ENCODE data around the gene ZNF654. TPM values are rescaled to one million over a fixed set of nuclear protein-coding genes. Genes with fewer than 3 reads are reported as not detected.
"Not testable (repeated sequence)": the region's sequence is repeated elsewhere in the genome, so short reads cannot be mapped to it uniquely, and the experiment has no call there.

Gene ZNF654
- total RNA-seq, 1 experiment from 2014 or later, result 5.0 TPM

GRCh38 chr3:88013592-88013991, 45.5 kb upstream of the ZNF654 start:
- no peaks in the 10 kb centered on the region for H3K36me3 ChIP-seq (ENCODE audit: low read depth, low read length)
- no peak overlapping the region for H3K27ac ChIP-seq (ENCODE audit: low read length)
- H3K4me1 ChIP-seq (ENCODE audit: insufficient read depth, low read length), result no peaks in the 10 kb centered on the region
- no peak overlapping the region for H2AFZ ChIP-seq (ENCODE audit: low read length)
- ChIA-PET POLR2A (ENCODE audit: unreplicated experiment) (interaction anchor here (0.6 kb wide), 2 partner anchors 9 to 65 kb away, joined by 3 to 5 read pairs; no protein-coding TSS in a partner anchor), CTCF (interaction anchor here (0.6 kb wide), 1 partner anchor 81 kb away, joined by 6 read pairs; no protein-coding TSS in a partner anchor)
- TF ChIP-seq EZH2 (IDR thresholded peaks at IDR 0.05; ENCODE audit: low read length, unreplicated experiment) (no peak), CTCF (conservative IDR thresholded peaks at IDR 0.05; ENCODE audit: low read depth, low read length) (no peak), EZH2phosphoT487 (IDR thresholded peaks at IDR 0.05; ENCODE audit: borderline replicate concordance, low read length) (no peak)
- DNase-seq (no peak), ATAC-seq (no peak)
- no peak overlapping the region for H3K4me2 ChIP-seq (ENCODE audit: low read length)
- no TSS peak for BruUV-seq (replicated peaks)
- intact Hi-C loops (cut with micrococcal nuclease), result no loop called here
- no peak overlapping the region for H3K4me3 ChIP-seq (ENCODE audit: low read length)
- no peaks in the 10 kb centered on the region for H3K79me2 ChIP-seq (ENCODE audit: low read length)
- no peak overlapping the region for H3K9ac ChIP-seq (ENCODE audit: low read length)
- H3K9me3 ChIP-seq (ENCODE audit: low read length), result no peaks in the 10 kb centered on the region
- no peaks in the 10 kb centered on the region for H4K20me1 ChIP-seq (ENCODE audit: low read length)
- H3K27me3 ChIP-seq (ENCODE audit: low read length), result no peaks in the 10 kb centered on the region
- no peaks in the 10 kb centered on the region for H3K9me2 ChIP-seq (replicated peaks; ENCODE audit: low read length)
- no peaks in the 10 kb centered on the region for H3F3A ChIP-seq (ENCODE audit: low read length, unreplicated experiment)

GRCh38 chr3:88015656-88016055, 43.4 kb upstream of the ZNF654 start:
- H3K79me2 ChIP-seq (ENCODE audit: low read length); H4K20me1 ChIP-seq (ENCODE audit: low read length); H3K4me2 ChIP-seq (ENCODE audit: low read length); intact Hi-C loops (cut with micrococcal nuclease); H3K9me3 ChIP-seq (ENCODE audit: low read length); ATAC-seq; H3K27me3 ChIP-seq (ENCODE audit: low read length); H3K9me2 ChIP-seq (replicated peaks; ENCODE audit: low read length); H2AFZ ChIP-seq (ENCODE audit: low read length); H3F3A ChIP-seq (ENCODE audit: low read length, unreplicated experiment); POLR2A ChIA-PET (ENCODE audit: unreplicated experiment); H3K4me1 ChIP-seq (ENCODE audit: insufficient read depth, low read length); CTCF ChIA-PET; H3K36me3 ChIP-seq (ENCODE audit: low read depth, low read length); BruUV-seq (replicated peaks); H3K4me3 ChIP-seq (ENCODE audit: low read length); DNase-seq; H3K27ac ChIP-seq (ENCODE audit: low read length); H3K9ac ChIP-seq (ENCODE audit: low read length): not testable (repeated sequence)

DNA sequence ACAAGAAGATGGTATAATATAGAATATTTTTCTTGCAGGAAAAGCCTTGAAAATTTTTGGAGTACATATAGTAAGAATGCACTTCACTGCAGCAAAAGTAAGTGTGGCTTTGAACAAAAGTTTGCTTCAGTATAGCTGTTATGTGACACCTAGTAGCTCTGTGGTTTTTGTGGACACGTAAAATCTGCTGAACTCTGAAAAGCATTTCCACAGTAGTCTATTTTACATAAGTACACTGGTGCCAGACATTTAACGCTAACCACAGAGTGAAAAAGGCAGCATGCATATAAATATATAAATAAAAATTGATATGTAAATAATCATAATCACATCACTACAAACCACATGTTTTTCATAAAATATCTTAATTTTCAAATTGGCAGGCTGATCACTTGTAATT, 40.0 kb upstream of the ZNF654 start:
- ATAC-seq, result peak; percentile 68
- Histone ChIP-seq H3F3A (ENCODE audit: low read length, unreplicated experiment) (no peaks in the 10 kb centered on the region), H3K9me2 (replicated peaks; ENCODE audit: low read length) (no peaks in the 10 kb centered on the region), H3K27ac (ENCODE audit: low read length) (no peak overlapping the region), H3K36me3 (ENCODE audit: low read depth, low read length) (no peaks in the 10 kb centered on the region), H3K27me3 (ENCODE audit: low read length) (no peaks in the 10 kb centered on the region), H4K20me1 (ENCODE audit: low read length) (no peaks in the 10 kb centered on the region), H3K79me2 (ENCODE audit: low read length) (no peaks in the 10 kb centered on the region), H3K4me2 (ENCODE audit: low read length) (no peak overlapping the region), H3K4me1 (ENCODE audit: insufficient read depth, low read length) (no peaks in the 10 kb centered on the region), H2AFZ (ENCODE audit: low read length) (no peak overlapping the region), H3K9ac (ENCODE audit: low read length) (no peak overlapping the region), H3K9me3 (ENCODE audit: low read length) (no peaks in the 10 kb centered on the region), H3K4me3 (ENCODE audit: low read length) (no peak overlapping the region)
- DNase-seq, result peak; percentile 27
- no peak for TF ChIP-seq EZH2 (IDR thresholded peaks at IDR 0.05; ENCODE audit: low read length, unreplicated experiment)
- no peak for TF ChIP-seq EZH2phosphoT487 (IDR thresholded peaks at IDR 0.05; ENCODE audit: borderline replicate concordance, low read length)
- no peak for TF ChIP-seq CTCF (conservative IDR thresholded peaks at IDR 0.05; ENCODE audit: low read depth, low read length)
- POLR2A ChIA-PET (ENCODE audit: unreplicated experiment), result no interaction called here
- intact Hi-C loops (cut with micrococcal nuclease), result no loop called here
- BruUV-seq (replicated peaks), result no TSS peak
- CTCF ChIA-PET, result no interaction called here

Data from PC-3 (cell line).